GM12865 (cell line): Measurements from ENCODE around the gene MYH7.

Experiments
- DNase-seq: peaks from one replicate; pipeline ENCODE4 v3.0.0; 2010; ENCODE audit warnings: low read depth
- H3K4me3 ChIP-seq: 2 replicates; pipeline ENCODE4 v1.5.1; 2011; ENCODE audit warnings: mild to moderate bottlenecking, low read depth, low read length, control low read depth
- TF ChIP-seq, protein P1 (sequence below): IDR thresholded peaks from 2 replicates; pipeline ENCODE4 v1.5.1; 2011; ENCODE audit warnings: low read length, control low read depth, low read depth, inconsistent platforms; ENCODE audit not compliant: insufficient read depth; ENCODE audit errors: missing control alignments

Gene MYH7

DNA sequence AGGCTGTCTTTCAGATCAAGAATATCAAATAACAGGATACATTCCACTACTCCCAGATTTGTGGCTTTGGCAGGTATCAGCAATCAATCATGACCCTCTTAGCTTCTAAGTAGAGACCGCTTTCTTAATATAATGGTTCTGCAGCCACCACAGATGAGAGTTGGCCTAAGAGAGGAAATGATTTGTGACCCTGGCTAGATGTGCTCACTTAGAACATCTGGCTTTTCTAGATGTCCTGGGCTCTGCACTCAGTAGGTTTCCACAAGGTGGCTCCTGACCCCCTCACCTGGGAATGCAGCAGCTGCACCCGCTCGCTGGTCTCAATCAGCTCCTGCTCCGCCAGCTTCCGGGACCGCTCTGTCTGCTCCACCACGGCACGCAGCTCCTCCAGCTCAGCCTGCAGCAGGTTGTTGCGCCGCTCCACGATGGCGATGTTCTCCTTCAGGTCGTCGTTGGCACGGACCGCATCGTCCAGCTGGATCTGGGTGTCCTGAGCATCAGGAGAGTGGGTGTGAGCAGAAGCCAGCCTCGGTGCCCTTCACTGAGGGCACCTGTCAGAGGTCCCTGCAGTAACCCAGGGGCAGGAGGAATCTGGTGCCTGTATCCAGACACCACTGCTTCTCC is 49.7 kb downstream of the MYH7 start:
- TF ChIP-seq, protein P1, sequence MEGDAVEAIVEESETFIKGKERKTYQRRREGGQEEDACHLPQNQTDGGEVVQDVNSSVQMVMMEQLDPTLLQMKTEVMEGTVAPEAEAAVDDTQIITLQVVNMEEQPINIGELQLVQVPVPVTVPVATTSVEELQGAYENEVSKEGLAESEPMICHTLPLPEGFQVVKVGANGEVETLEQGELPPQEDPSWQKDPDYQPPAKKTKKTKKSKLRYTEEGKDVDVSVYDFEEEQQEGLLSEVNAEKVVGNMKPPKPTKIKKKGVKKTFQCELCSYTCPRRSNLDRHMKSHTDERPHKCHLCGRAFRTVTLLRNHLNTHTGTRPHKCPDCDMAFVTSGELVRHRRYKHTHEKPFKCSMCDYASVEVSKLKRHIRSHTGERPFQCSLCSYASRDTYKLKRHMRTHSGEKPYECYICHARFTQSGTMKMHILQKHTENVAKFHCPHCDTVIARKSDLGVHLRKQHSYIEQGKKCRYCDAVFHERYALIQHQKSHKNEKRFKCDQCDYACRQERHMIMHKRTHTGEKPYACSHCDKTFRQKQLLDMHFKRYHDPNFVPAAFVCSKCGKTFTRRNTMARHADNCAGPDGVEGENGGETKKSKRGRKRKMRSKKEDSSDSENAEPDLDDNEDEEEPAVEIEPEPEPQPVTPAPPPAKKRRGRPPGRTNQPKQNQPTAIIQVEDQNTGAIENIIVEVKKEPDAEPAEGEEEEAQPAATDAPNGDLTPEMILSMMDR, result no peak
- H3K4me3 ChIP-seq, result no peak overlapping the region
- DNase-seq, result no peak

DNA sequence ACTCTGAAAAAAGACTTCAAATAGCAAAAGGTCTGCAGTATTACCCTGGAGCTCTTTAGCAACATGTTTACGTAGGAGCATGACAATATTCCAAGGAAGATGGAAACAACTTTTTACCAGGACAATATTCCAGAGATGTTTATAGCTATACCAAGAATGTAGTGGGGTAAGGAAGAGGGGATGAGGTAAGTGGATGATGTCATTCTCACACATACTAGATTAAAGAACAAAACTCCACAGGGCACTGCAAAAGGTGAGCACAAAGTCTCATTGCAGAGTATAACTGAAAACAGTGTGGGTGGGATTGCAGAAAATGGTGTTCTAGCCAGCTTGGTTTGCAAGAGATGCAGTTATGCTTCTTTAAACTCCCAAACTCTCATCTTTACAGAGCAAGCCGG is 50.2 kb downstream of the MYH7 start:
- TF ChIP-seq, protein P1, result no peak
- DNase-seq, result no peak
- no peak overlapping the region for H3K4me3 ChIP-seq

DNA sequence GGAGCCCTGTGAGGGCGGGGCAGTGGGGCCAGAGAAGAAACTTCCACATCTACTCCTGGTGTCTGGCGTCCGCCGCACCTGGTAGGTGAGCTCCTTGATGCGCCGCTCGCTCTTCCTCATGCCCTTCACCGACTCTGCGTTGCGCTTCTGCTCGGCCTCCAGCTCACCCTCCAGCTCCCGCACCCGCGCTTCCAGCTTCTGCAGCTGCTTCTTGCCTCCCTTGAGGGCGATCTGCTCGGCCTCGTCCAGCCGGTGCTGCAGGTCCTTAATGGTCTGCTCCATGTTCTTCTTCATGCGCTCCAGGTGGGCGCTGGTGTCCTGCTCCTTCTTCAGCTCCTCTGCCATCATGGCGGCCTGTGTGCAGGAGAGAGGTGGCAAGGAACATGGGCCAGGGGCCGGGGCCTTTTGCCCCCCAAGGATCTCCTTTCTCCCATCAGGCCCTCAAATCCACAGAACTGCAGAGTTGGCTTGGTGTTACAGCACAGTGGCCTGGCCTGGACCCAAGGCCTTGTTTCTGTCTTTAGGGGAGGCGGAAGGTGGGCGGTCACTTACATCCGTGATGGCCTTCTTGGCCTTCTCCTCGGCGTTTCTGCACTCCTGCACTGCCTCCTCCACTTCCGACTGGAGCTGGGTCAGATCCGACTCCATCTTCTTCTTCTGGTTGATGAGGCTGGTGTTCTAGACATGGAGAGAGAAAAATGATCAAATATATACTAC is 50.9 kb downstream of the MYH7 start:
- DNase-seq, result no peak
- TF ChIP-seq, protein P1, result no peak
- no peak overlapping the region for H3K4me3 ChIP-seq

DNA sequence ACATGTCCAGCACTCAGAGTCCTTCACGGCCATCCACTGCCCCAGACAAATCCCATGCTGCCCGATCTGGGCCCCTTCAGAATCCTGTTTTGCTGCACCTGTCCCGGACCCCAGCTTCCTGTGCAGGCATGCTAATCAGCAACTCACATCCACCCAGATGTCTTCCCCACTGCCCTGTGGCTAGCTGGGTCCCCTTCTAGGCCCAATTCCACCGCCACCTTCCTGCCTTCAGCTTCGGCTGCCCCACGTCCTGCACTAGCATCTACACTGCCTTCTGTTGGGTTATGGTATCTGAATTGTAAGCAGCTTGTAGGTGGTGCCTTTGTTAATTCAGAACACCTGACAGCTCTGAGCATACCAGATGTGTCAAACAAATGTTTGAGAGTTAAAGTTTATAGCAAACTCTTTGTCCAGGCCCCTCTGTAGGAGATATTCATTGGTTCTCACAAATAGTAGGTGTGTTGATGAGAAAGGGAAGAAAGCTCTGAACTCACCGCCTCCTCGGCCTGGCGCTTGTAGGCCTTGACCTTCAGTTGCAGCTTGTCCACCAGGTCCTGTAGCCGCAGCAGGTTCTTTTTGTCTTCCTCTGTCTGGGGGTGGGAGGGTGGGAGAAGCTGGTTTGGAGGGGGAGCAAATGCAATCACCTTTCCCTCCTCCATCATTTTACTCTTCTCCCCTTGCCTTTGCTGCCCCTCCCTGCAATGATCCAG is 52.6 kb downstream of the MYH7 start:
- no peak overlapping the region for H3K4me3 ChIP-seq
- DNase-seq, result no peak
- TF ChIP-seq, protein P1, result no peak

DNA sequence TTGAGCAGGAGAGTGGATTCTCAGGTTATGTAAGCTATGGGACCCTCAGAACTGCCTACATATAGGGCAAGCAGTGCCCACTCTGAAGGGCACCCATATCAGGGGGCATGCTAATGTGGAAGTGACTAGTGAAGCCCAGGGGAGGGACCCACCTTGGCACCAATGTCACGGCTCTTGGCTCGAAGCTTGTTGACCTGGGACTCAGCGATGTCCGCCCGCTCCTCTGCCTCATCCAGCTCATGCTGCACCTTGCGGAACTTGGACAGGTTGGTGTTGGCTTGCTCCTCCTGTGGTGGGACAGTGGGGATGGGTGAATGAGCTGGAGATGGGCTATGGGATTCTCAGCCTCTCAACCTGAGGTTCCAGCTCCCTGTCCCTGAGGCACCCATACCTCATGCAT is 53.2 kb downstream of the MYH7 start:
- TF ChIP-seq, protein P1, result no peak
- DNase-seq, result no peak
- H3K4me3 ChIP-seq, result no peak overlapping the region

DNA sequence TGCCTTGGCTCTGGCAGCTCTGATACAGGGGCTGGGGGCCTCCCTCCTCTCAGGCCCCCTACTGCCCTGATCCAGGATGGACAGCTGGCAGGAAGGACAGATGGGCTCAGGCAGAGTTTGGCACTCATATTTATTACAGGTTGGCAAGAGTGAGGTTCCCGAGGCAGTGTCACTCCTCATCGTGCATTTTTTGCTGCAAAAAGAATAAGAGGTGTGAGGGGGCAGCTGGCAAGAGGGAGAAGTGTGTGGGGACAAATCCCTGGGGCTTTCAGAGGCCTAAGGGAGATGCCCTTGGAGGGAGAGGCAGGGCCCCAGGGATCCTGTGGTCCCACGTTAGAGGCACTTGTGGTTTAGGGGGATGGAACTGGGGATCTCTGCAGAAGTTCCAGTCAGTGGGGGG is 53.6 kb downstream of the MYH7 start:
- DNase-seq, result no peak
- TF ChIP-seq, protein P1, result no peak
- no peak overlapping the region for H3K4me3 ChIP-seq

DNA sequence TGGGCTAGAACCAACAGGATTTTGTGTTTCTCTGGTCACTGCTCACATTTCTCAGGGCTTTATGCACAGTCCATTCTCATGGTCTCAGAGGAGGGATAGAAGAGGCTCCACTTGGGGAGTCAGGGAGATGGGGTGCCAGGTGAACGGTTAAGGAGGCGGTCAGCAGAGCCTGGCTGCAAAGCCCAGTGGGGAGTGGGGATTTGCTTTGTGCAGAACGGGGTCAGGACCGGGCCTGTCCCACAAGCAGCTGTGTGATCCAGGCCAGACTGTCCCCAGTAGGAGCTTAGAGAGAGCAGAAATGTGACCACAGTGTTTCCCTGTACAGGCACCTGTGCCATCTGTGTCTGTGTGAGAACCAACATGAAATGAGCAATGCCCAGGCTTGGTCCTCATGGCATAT is 54.5 kb downstream of the MYH7 start:
- H3K4me3 ChIP-seq, result no peak overlapping the region
- DNase-seq, result no peak
- TF ChIP-seq, protein P1, result no peak
